HCT116 (cell line): ENCODE results near the gene RIPOR1.

Source experiments
- EZH2 ChIP-seq: fragments of 200-600 bp; sonication (generic); IDR thresholded peaks from 2 replicates; pipeline ENCODE4 v1.6.1; 2017; ENCODE audit warnings: antibody characterized with exemption, mixed run types
- MAX ChIP-seq: IDR thresholded peaks from 2 replicates; pipeline ENCODE4 v1.6.1; 2012
- POLR2A ChIP-seq: IDR thresholded peaks from 2 replicates; pipeline ENCODE4 v1.7.0; 2011; ENCODE audit warnings: borderline replicate concordance; ENCODE audit not compliant: insufficient read depth, insufficient read length; ENCODE audit errors: extremely low read depth
- POLR2AphosphoS5 ChIP-seq: IDR thresholded peaks from 2 replicates; pipeline ENCODE4 v1.6.1; 2011; ENCODE audit warnings: mild to moderate bottlenecking, low read depth, low read length, moderate library complexity
- SIN3A ChIP-seq: IDR thresholded peaks from 2 replicates; pipeline ENCODE4 v1.6.1; 2012; ENCODE audit warnings: low read depth
- YY1 ChIP-seq: IDR thresholded peaks from 2 replicates; pipeline ENCODE4 v1.6.1; 2011; ENCODE audit warnings: low read length, low read depth, moderate library complexity, mild to moderate bottlenecking; ENCODE audit not compliant: insufficient replicate concordance; ENCODE audit errors: extremely low read depth
- TF ChIP-seq, protein P1 (sequence below), 3 experiments: fragments of 200-600 bp in 1 of 3; sonication (generic) in 1 of 3; IDR thresholded peaks in 2 of 3; conservative IDR thresholded peaks in 1 of 3; 2 replicates each; pipeline ENCODE4 v1.5.1; 2012 to 2017; ENCODE audit warnings: low read depth in 2 of 3, low read length in 2 of 3, antibody characterized with exemption in 1 of 3, borderline replicate concordance in 1 of 3, control low read depth in 1 of 3, mild to moderate bottlenecking in 1 of 3, mixed read lengths in 1 of 3, mixed run types in 1 of 3, moderate library complexity in 1 of 3; ENCODE audit not compliant: insufficient read depth in 1 of 3

- no peak for TF ChIP-seq SIN3A
- TF ChIP-seq YY1: no peak
- no peak for TF ChIP-seq EZH2
- TF ChIP-seq, protein P1, sequence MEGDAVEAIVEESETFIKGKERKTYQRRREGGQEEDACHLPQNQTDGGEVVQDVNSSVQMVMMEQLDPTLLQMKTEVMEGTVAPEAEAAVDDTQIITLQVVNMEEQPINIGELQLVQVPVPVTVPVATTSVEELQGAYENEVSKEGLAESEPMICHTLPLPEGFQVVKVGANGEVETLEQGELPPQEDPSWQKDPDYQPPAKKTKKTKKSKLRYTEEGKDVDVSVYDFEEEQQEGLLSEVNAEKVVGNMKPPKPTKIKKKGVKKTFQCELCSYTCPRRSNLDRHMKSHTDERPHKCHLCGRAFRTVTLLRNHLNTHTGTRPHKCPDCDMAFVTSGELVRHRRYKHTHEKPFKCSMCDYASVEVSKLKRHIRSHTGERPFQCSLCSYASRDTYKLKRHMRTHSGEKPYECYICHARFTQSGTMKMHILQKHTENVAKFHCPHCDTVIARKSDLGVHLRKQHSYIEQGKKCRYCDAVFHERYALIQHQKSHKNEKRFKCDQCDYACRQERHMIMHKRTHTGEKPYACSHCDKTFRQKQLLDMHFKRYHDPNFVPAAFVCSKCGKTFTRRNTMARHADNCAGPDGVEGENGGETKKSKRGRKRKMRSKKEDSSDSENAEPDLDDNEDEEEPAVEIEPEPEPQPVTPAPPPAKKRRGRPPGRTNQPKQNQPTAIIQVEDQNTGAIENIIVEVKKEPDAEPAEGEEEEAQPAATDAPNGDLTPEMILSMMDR (IDR thresholded peaks at IDR 0.05 in 2 of 3, conservative IDR thresholded peaks at IDR 0.05 in 1 of 3; ENCODE audit: borderline replicate concordance in 1 of 3, insufficient read depth in 1 of 3, low read depth in 2 of 3, low read length in 2 of 3): no peak
- no peak for TF ChIP-seq MAX
- no peak for TF ChIP-seq POLR2AphosphoS5
- TF ChIP-seq POLR2A: no peak
Observed at GRCh38 chr16:67544844-67545664, 16.4 kb downstream of the RIPOR1 start.
